GM19351 (cell line): Measurements from ENCODE around the gene ERN1.
"Not testable (repeated sequence)": the region's sequence is repeated elsewhere in the genome, so short reads cannot be mapped to it uniquely, and the experiment has no call there.

Experiments used
- ATAC-seq: cut with Tn5 transposase; IDR thresholded peaks from one replicate; pipeline ENCODE4 v1.9.1; 2021; ENCODE audit warnings: mild to moderate bottlenecking, moderate library complexity; ENCODE audit not compliant: unreplicated experiment

Gene ERN1

GRCh38 chr17:64129765-64130558 is at the start of gene ERN1:
TSS of gene ERN1 (minus strand) at chr17:64130144. CDS start at chr17:64130029, 115 bp downstream.
- peak; percentile 76 for ATAC-seq

DNA sequence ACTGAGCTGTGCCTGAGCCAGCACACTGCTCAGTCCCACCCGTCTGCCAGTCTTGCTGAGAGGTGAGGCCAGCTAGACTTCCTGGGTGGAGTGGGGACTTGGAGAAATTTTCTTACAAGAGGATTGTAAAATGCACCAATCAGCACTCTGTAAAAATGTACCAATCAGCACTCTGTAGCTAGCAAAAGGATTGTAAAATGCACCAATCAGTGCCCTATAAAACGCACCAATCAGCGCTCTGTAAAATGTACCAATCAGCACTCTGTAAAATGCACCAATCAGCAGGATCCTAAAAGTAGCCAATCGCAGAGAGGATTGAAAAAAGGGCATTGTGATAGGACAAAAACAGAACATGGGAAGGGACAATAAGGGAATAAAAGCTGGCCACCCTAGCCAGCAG is 49.1 kb upstream of the ERN1 start:
- not testable (repeated sequence) for ATAC-seq

GRCh38 chr17:64178011-64178825 is 48.3 kb upstream of the ERN1 start:
- ATAC-seq, result no peak

DNA sequence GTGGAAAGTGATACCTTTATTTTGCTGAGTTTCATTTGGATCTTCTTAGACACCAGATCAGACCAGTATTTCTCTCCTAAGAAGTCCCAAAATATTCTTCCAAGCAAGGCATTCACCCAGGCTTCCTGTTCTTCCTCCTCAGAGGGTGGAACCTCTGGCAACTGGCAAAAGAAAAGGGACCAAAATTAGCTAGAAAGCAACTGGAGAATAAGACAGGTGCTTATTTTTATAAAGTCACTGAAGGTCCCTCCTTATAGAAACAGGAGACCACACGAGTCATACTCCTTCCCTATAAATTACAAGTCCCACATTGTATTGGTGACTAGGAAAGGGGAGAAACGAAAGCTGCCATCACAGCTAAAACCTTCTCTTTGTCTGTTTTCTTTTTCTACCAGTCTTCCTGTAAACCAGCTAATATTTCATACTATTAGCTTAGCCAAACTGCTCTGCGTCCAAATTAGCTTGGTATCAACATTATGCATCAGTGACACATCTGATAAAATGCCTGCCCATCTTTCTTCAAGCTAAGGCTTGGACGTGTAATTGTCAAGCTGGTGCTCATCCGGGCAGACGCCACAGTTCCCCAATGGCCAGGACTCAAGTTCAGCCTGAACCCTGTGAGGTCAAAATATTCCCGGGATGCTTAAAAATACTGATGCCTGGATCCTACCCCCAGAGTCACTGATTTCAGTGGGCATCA is 47.5 kb upstream of the ERN1 start:
- ATAC-seq, result no peak

GRCh38 chr17:64176556-64176955 is 46.6 kb upstream of the ERN1 start:
- no peak for ATAC-seq

- ATAC-seq, result no peak
Observed at GRCh38 chr17:64174686-64175456, 44.9 kb upstream of the ERN1 start.

GRCh38 chr17:64173646-64174045 is 43.7 kb upstream of the ERN1 start:
- ATAC-seq, result no peak

- no peak for ATAC-seq
Observed at GRCh38 chr17:64172510-64172909, 42.6 kb upstream of the ERN1 start.

- no peak for ATAC-seq
Observed at GRCh38 chr17:64171041-64171440, 41.1 kb upstream of the ERN1 start.

GRCh38 chr17:64170286-64170685 is 40.3 kb upstream of the ERN1 start:
- ATAC-seq, result no peak

DNA sequence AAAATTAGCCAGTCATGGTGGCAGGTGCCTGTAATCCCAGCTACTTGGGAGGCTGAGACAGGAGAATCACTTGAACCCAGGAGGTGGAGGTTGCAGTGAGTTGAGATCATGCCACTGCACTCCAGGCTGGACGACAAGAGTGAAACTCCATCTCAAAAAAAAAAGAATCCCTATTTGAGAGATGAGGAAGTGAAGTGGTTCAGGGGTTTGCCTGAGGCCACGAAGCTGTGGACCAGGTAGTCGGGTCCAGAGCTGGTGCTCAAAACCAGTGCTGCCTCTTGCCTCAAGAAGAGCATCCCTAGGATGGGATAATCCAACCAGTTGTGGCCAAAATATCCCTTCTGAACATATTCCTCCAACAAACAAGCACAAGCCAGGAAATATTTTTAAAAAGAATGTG is 37.7 kb upstream of the ERN1 start:
- not testable (repeated sequence) for ATAC-seq

GRCh38 chr17:64166876-64167275 is 36.9 kb upstream of the ERN1 start:
- ATAC-seq, result no peak

DNA sequence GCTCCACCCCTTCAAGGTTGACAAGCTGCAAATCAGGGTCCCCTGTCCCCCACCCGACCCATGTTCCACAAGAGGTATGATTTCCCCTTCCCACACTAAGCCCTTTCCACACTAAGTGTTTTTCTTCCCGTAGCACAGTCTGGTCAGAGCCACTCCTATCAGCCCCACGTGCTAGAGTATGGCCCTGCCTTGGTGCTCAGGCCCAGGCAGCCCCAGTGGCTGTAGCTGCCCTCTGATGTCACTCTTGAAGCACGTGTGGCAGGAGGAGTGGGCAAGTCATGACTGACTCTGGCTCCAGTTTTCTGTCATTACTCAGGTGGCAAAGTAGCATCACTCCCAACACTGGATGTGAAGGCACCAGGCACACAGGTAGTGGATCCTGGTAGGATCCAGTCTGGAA is 35.4 kb upstream of the ERN1 start:
- ATAC-seq, result no peak

DNA sequence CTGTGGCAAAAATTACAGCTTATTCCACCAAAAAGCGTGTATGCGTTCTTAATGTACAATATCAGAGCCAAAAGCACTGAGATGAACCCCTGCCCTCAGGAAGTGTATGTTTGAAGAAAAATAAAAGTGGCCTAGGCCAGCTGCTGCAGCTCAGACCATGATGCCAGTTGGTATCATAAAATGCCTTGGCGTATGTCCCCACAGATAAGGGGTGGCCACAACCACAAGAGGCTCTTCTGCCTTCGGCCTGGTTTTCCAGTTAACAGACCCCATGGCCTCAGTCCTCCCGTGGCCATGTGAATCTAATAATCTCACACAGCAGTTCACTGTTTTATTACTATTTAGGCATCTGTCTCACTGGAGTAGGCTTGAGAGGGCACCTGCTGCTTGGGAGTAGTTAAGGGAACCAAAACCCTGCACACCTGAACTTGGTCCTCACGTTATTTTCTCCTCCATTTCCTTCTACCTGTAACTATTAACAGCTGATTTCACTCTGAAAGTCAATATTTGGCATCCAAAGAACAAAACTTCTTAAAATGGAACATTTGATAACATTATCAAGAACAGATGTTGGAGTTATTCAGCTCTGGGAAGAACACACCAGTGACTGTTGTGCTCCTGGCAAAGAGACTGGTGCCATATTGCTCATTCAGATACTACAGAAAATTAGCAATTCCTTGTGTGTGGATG is 34.8 kb upstream of the ERN1 start:
- ATAC-seq, result no peak

DNA sequence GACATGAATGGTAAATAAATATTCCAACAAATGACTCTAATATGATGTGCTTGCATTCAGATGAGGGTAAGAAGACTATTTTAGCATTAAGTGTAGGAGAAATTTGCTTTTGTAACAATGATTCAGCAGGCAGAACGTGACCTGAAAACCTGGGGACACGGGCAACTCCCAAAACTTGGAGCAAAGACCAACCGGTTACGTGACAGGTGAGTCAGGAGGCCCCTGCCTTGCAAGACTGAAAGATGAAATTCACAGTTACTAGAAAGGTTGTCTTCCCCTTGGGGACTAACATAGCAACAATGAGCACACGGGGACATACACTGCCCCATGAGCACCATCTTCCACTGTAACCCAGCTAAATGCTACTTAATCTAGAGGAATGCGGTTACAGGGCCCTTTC is 33.5 kb upstream of the ERN1 start:
- no peak for ATAC-seq

- no peak for ATAC-seq
Observed at GRCh38 chr17:64162554-64162953, 32.6 kb upstream of the ERN1 start.

DNA sequence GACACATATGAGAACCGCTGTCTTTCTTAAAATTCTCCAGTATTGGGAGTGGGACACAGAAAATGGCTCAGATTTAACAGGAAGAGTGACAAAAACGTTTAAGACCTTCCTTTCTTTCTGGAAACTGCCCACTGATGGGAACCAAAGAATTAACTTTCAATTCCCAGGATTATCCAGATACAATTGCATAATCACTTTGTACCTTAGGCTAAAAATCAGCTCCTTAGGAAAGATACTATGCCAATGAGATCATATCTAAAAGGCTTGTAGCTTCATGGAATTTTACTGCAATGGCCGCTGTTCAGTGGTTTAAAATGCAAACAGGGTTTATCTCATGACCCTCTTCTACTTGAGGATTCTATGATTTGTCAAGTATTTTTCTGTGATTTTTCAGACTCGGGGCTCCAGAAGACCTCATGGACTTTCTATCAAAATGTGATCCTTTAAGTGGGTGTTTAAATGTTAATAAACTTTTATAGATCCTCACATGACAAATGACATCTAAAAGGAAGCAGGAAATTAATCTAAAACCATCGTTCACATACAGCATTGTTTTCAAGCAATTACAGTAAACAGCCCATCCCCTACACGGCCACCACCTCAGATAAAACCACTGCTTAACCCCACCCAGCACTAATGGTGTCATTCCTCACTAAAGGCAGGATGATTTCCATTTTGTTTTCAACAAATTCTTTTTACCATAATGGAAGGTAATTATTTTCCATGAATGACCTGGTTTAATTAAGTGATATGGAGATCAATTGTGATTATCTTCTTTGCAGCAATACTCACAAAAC is 31.6 kb upstream of the ERN1 start:
- no peak for ATAC-seq

DNA sequence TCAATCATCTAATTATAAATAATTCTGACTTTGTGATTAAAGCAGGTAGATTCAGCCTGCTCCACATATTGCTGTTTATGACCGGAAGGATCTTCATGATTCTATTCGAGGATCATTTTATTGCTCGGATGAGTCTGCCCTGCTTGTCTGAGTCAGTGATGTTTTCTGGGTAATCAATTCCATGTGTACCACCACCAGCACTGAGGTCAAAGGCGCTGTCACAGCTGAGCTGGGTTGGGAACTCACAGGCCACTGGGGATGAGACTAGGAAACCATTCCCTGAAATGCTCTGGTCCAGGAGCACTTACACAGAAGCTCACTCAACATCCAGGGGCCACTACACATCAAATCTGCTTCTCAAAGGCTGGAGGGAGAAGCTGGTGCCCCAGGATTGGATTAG is 30.4 kb upstream of the ERN1 start:
- no peak for ATAC-seq

DNA sequence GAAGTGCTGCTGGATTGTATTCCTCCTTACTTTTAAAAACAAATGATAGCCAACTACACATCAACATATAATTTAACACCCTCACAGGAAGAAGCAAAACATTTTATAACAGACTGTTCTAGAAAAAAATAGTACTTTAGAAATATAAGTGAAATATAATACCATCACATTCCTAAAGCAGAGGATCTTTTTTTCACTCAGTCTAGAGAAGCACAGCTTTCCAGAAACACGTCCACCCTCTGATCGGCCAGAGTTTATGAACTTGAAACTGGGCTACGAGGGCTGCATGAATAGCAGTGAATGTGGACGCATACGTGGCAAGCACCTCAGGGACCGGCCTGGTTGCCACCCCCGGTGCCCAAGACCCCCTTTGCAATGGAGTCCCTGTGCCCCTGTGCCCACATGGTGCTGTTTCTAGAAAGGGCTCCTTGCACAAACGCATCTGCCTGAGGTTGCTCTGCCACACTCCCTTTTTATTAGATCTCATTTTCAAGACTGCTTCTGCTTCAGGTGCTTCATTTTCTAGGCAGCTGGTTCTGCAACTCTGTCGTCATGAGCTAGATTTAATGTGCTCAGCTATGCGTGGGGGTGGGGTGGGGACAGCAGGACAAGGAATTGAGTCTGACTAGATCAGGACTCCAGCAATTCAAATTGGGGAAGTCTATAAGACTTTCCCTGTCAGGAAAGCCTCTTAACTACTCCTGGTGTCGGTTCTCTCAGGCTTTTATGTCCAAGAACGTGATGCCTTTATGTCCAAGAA is 29.1 kb upstream of the ERN1 start:
- ATAC-seq, result no peak
